ENCODE measurements around the gene LIPE.

- TF ChIP-seq CTCF (IDR thresholded peaks at IDR 0.05; ENCODE audit: borderline replicate concordance, extremely low read depth, low read length, poor library complexity, severe bottlenecking) (no peak), EZH2 (IDR thresholded peaks at IDR 0.05; ENCODE audit: borderline replicate concordance, low read depth, low read length, severe bottlenecking) (no peak)
These were observed 545 bp downstream of the LIPE start for GRCh38 chr19:42426643-42427042.

Data from DND-41 (cell line).